HS-27A (cell line): ENCODE measurements around the gene RAP2A.

Experiments used
- DNase-seq: peaks from one replicate; pipeline ENCODE4 v3.0.0-alpha.2; 2012; ENCODE audit warnings: low read depth, missing footprints

RAP2A gene

GRCh38 chr13:97495678-97496077 lies 61.7 kb downstream of the RAP2A start:
- no peak for DNase-seq

- DNase-seq: no peak
These were observed 62.5 kb downstream of the RAP2A start for GRCh38 chr13:97496511-97496910.

- no peak for DNase-seq
These were observed 63.4 kb downstream of the RAP2A start for GRCh38 chr13:97497400-97497799.

DNA sequence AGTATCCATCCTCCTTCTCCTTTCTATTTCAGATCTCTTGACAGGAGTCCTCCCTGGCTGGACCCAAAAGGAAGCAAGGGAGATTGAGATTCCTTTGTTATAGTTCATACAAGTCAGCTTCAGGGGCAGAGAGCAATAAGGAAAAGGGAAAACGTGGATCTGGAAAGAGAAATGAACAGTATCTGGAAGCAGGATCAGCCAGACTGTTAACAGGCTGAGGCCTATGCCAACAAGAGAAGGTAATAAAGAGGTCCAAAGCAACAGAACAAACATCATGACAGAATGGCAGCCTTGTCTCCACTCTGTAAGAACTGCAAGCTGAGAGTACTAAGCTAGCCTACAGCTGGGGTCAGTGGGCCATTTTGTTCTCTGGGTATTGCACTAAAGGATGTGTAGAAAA lies 64.5 kb downstream of the RAP2A start:
- no peak for DNase-seq

GRCh38 chr13:97499181-97499580 lies 65.2 kb downstream of the RAP2A start:
- DNase-seq: no peak

DNA sequence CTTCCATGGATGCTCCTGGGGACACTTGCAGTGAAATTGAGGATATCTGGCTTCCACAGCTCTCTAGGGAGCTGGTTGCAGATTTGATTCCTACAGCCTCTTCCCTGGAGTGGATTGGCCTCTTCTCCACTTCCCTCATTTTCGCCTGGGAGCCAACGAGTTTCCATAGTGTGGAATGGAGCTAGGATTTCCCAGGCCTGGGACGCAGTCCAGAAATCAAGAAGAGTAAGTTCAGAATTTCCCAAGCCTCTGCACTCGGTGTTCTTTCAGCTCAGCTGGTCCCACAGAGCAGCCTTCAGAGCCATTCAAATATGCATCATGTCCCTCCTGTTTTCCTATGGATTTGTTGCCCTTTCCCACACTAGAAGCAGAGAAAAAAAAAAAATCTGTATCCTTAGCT lies 68.2 kb downstream of the RAP2A start:
- no peak for DNase-seq

DNA sequence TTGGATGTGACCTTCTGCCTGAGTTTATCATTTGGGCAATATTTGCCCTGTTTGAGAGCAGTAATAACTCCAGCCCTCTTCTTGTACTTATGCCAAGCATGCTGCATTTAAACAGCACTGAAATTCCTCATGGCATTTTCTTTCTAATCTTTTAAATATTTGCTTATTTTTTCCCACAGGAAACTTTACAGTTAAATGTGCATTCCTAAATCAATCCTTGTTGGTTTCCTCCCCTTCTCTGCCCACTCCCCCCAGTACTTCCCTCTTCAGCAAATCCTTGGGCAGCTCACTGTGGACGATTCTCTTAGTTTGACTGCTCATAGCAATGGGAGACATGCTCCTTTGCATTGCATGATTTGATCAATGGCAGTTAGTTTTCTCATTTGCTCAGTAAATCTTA lies 68.7 kb downstream of the RAP2A start:
- no peak for DNase-seq

- DNase-seq: no peak
These were observed 71.0 kb downstream of the RAP2A start for GRCh38 chr13:97505017-97505416.

GRCh38 chr13:97506511-97506910 lies 72.5 kb downstream of the RAP2A start:
- DNase-seq: no peak

- no peak for DNase-seq
These were observed 78.8 kb downstream of the RAP2A start for GRCh38 chr13:97512732-97513131.

GRCh38 chr13:97515643-97516042 lies 81.7 kb downstream of the RAP2A start:
- DNase-seq: no peak

DNA sequence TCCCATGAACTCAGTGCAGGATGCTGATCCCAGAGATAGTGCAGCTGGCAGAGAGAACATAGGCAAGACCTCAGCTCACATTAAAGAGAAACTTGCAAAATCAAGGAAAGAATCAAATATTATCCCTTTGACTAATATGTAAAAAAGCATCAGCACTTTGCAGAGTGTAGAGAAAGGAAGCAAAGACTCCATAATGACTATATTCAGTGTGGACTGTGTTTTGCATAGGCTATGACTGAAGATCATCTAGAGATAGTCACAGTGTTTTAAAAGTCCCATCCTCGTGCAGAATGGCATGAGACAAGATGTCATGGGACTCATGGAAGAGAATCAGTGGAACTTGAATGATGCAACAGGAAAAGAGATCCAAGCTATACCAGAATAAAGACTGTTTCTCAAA lies 84.0 kb downstream of the RAP2A start:
- DNase-seq: no peak
